Skeletal muscle cell (primary cell): Measurements from ENCODE around the gene CEP89.
"Not testable (repeated sequence)": the region's sequence is repeated elsewhere in the genome, so short reads cannot be mapped to it uniquely, and the experiment has no call there.

Experiments
- DNase-seq: peaks from one replicate; pipeline ENCODE4 v3.0.0-alpha.2; 2010; ENCODE audit warnings: low read depth
- H3K4me3 ChIP-seq: 2 replicates; pipeline ENCODE4 v1.5.1; 2011; ENCODE audit warnings: low read depth, mild to moderate bottlenecking, control low read depth, low read length, moderate library complexity

CEP89 gene

DNA sequence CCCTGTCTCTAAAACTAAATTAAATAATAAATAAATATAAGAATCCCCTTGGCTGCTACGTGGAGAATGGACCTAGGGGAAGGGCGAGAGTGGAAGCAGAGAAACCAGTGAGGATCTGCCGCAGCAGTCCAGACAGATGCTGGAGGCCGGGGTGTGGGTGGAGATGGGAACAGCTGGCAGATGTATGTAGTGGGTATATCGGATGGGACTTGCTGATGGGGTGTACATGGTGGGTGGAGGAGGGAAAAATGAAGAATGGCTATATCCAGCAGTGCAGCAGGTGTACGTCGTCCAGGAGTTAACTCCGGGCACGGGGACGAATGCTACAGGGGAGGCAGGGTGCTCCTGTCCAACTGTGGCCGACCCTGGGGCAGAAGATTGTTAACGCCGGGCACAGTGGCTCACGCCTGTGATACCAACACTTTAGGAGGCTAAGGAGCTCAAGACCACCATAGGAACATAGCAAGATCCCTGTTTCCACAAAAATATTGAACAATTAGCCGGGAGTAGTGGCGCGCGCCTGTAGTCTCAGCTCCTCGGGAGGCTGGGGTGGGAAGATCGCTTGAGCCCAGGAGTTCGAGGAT is 654 bp downstream of the CEP89 start:
- DNase-seq = no peak
- H3K4me3 ChIP-seq = peak overlapping the region; percentile 80

DNA sequence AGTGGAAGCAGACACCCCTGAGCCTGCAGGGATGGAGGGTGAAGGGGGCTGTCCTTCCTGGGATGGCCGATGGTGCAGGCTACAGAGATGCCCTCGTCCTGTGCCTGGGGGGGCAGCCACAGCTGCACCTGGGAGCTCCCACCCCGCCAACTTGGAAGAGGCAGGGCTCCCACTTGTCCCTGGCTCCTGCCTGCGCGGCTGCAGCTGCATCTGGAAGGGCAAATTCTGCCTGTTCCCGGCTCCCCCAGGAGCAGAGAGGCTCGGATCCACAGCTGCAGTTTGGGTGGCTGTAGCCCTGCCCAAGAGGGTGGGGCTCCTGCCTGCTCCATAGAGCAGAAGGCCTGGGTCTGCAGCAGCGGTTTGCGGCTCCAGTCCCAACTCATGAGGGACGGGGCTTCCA is 2.2 kb downstream of the CEP89 start:
- no peak overlapping the region for H3K4me3 ChIP-seq
- no peak for DNase-seq

DNA sequence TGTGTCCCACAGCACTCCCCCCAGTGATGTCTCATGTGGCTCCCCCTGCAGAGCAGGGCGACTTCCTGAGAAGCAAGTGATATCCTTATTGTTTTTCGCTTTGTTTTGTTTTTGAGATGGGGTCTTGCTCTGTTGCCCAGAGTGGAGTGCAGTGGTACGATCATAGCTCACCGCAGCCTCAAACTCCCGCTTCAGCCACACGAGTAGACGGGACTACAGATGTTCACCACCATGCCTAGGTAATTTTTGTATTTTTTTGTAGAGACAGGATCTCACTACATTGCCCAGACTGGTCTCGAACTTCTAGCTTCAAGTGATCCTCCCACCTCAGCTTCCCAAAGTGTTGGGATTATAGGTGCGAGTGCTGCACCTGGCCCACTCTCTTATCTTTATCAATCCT is 5.0 kb downstream of the CEP89 start:
- no peak for DNase-seq

GRCh38 chr19:32945260-32945659 is 26.5 kb downstream of the CEP89 start:
- DNase-seq = no peak
- H3K4me3 ChIP-seq = no peak overlapping the region

More for the DNA sequence above, 5.0 kb downstream of the CEP89 start:
- no peak overlapping the region for H3K4me3 ChIP-seq

GRCh38 chr19:32941273-32941672 is 30.5 kb downstream of the CEP89 start:
- H3K4me3 ChIP-seq, DNase-seq: not testable (repeated sequence)

DNA sequence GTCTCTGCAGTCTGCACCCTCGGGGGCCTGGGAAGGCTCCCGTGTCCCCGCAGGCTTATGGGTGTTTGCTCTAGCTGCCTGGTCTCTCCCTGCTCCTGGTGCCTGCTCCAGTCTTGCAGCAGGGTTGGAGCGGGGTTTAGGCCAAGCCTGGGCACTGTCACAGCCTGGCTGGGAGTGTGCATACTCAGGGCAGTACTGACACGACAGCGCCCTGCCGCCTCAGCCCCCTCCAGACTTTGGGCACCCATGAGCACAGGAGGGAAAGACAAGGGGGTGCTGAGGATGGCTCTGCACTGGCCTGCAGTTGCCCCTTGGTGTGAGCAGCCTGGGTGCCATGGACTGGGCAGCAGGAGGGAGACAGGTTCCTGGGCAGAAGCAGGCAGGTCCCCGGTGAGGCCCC is 35.7 kb downstream of the CEP89 start:
- H3K4me3 ChIP-seq = no peak overlapping the region
- no peak for DNase-seq

DNA sequence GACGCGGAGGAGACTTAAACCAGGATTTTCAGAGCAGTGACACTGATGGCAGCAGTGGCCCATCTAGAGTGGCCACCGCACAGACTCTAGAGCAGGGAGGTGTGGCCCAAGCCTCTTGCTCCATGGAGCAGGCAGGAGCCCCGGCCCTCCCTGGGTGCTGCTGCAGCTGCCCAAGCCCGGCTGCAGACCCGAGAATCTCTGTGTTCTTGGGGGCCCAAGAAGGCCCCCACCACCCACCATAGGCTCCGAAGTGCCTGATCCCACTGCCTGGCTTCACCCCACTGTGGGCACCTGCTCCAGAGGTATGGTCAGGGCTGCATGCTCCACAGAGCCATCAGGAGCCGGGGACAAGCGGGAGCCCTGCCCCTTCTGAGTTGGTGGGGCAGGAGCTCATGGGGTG is 36.1 kb downstream of the CEP89 start:
- no peak overlapping the region for H3K4me3 ChIP-seq
- no peak for DNase-seq

DNA sequence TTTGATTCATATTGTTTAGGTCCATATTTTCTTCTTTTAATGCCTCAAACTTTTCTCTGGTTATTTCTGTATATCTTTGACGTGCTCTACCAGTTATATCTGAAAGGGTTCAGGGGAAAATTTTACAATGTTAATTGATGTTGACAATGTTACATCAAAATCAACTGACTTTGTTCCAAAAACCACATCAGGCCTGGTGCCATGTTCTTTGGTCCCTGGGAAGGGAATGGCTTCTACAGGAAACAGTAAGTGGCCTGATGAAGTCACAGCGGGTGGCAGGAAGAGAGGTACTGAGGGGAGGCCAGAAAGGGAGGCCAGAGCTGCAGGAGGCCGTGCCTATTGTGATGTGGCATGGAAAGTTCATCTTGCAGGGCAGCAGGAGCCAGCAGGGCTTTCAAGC is 38.2 kb downstream of the CEP89 start:
- H3K4me3 ChIP-seq = no peak overlapping the region
- DNase-seq = no peak

- H3K4me3 ChIP-seq = no peak overlapping the region
- DNase-seq = no peak
Measured at GRCh38 chr19:32930567-32930966, 41.2 kb downstream of the CEP89 start.

DNA sequence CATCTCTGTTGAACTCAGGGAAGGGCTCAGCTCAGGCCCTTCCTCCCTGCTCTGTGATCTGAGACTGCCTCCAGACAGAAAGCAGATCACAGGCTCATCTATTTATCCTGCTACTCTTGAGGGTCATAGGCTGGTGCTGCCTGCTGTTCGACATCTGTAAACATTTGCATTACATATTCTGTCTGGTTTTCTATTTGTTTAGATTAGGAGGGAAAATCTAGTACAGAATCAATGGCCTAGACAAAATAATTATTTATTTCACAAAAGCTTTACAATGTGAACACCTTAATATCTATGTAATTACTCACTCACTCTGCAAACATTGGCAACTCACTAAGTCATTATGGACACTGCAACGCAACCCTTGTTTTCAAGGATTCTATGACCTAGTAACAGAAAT is 43.0 kb downstream of the CEP89 start:
- H3K4me3 ChIP-seq = no peak overlapping the region
- no peak for DNase-seq

DNA sequence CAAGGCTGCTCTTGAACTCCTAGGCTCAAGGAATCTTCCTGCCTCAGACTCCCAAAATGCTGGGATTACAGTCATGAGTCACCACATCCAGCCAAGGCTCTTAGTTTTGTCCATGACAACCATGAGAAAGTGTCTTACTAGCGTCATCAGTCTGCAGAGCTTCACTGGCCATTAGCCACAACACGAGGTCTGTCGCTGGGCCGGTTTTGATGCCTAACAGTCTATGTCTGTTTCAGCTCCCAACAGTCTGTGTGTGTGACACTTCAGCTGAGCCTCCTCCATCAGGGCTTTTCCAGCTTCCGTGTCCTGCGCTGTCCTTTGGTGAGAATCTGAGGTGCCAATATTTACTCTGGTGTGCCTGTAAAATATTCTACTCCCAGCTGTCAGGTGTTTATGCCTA is 47.6 kb downstream of the CEP89 start:
- no peak overlapping the region for H3K4me3 ChIP-seq
- no peak for DNase-seq

- no peak overlapping the region for H3K4me3 ChIP-seq
- no peak for DNase-seq
Measured at GRCh38 chr19:32921624-32922023, 50.1 kb downstream of the CEP89 start.

GRCh38 chr19:32919365-32919764 is 52.4 kb downstream of the CEP89 start:
- no peak for DNase-seq
- no peak overlapping the region for H3K4me3 ChIP-seq

GRCh38 chr19:32917616-32917996 is 54.2 kb downstream of the CEP89 start:
- no peak overlapping the region for H3K4me3 ChIP-seq
- DNase-seq = no peak

- DNase-seq = no peak
- H3K4me3 ChIP-seq = no peak overlapping the region
Measured at GRCh38 chr19:32916969-32917615, 54.7 kb downstream of the CEP89 start.

GRCh38 chr19:32914879-32915660 is 56.7 kb downstream of the CEP89 start:
- DNase-seq = no peak
- no peak overlapping the region for H3K4me3 ChIP-seq

- no peak for DNase-seq
- no peak overlapping the region for H3K4me3 ChIP-seq
Measured at GRCh38 chr19:32911467-32911866, 60.3 kb downstream of the CEP89 start.

DNA sequence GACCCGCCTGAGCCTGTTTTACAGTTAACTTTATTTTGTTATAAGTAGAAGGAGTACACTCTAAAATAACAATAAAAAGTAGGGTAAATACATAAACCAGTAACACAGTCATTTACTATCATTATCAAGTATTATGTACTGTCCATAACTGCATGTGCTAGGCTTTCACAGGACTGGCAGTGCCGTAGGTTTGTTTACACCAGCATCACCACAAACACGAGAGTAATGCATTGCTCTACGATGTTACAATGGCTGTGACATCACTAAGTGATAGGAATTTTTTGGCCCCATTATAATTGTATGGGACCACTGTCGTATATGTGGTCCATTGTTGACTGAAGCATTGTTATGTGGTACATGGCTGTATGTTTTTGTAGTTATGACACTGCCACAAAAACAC is 60.9 kb downstream of the CEP89 start:
- no peak overlapping the region for H3K4me3 ChIP-seq
- no peak for DNase-seq

- H3K4me3 ChIP-seq = no peak overlapping the region
- no peak for DNase-seq
Measured at GRCh38 chr19:32910094-32910493, 61.7 kb downstream of the CEP89 start.

DNA sequence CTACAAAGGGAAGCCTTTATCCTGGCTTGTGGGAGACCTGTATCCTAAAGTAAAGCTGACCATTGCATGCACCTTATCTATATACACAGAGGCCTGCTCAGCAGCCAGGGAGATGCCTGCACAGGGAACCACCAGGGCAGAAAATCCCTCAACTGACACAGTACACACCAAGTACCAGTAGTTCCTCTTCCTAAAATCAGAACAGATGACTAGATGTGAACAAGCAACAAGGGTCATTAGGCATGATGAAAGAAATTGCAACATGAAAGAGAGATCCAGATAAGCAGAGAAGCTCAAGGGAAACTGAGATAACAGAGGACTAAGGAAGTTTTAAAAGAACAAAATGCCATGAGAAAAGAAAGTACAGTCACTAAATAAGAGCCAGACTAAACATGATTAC is 62.5 kb downstream of the CEP89 start:
- no peak for DNase-seq
- H3K4me3 ChIP-seq = no peak overlapping the region

DNA sequence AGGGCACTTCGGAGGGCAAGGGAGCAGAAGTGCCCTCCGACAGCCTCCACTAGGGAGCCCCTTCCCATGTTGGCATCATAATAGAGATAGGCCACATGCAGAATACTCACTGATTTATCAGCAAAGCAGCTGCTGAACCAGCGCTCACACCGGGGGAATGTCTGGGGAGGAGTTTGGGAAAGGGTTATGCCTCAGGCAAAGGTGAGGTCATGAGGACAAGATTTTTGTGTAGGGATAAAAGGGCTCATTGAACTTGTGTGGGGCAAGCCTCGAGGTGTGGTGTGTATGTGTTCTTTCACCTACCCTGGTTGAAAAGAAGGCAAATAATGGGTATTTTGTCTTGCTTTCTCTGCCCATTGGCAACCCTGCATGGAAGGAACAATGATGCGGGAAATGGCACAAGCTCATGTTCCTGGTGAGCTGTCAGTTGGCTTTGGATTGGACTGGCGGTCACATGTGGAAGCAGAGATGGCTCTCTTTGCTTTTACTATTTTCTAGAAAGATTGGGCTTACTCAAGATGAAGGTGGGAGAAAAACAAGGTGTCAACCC is 63.0 kb downstream of the CEP89 start:
- H3K4me3 ChIP-seq = no peak overlapping the region
- DNase-seq = no peak
